Coronary artery (tissue), 2 donors: ENCODE results near the gene TUNAR.

Experiments
- DNase-seq: peaks from one replicate; pipeline ENCODE4 v3.0.0-alpha.2; 2017; ENCODE audit warnings: low spot score
- H3K27ac ChIP-seq, 2 donors: fragments of 200-600 bp; sonication (generic); one replicate each; pipeline ENCODE4 v1.5.1; 2016 to 2019
- H3K4me3 ChIP-seq: fragments of 200-600 bp; sonication (generic); 2 replicates; pipeline ENCODE4 v1.5.1; 2016; ENCODE audit warnings: mild to moderate bottlenecking, moderate library complexity
- TF ChIP-seq, protein P1 (sequence below): fragments of 200-600 bp; sonication (generic); IDR thresholded peaks from one replicate; pipeline ENCODE4 v1.5.1; 2019; ENCODE audit warnings: antibody characterized with exemption

Gene TUNAR

DNA sequence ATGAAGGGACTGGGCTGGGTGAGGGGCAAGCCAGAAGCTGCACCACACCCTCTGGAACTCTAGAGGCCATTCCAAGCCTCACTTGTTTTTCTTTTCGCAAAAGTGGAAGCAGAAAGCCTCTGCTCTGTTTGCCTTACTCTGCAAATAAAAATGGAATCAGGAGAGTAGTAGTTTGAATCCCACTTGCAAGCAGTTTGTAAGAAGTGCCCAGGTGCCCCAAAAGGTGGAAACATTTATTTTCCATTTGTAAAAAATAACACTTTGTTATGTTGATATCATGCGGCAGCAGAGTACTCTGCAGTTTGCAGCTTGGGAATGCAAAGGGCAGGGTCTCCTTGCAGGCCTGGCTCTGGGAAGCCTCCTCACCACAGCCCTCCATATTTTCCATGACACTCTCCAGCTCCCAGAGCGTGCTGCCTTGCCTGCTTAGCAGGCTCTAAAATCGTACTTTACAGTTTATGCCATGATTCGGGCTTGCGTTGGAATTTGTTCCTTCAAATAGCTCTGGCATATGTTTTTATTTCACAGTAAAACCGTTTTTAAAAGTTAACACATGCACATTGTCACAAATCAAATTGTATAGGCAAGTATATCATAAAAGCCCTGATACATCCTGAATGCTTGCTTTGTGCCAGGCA lies 20.0 kb downstream of the TUNAR start:
- Histone ChIP-seq H3K4me3 (no peak overlapping the region), H3K27ac (no peak overlapping the region)
- DNase-seq, result no peak
- TF ChIP-seq, protein P1, sequence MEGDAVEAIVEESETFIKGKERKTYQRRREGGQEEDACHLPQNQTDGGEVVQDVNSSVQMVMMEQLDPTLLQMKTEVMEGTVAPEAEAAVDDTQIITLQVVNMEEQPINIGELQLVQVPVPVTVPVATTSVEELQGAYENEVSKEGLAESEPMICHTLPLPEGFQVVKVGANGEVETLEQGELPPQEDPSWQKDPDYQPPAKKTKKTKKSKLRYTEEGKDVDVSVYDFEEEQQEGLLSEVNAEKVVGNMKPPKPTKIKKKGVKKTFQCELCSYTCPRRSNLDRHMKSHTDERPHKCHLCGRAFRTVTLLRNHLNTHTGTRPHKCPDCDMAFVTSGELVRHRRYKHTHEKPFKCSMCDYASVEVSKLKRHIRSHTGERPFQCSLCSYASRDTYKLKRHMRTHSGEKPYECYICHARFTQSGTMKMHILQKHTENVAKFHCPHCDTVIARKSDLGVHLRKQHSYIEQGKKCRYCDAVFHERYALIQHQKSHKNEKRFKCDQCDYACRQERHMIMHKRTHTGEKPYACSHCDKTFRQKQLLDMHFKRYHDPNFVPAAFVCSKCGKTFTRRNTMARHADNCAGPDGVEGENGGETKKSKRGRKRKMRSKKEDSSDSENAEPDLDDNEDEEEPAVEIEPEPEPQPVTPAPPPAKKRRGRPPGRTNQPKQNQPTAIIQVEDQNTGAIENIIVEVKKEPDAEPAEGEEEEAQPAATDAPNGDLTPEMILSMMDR, result no peak

DNA sequence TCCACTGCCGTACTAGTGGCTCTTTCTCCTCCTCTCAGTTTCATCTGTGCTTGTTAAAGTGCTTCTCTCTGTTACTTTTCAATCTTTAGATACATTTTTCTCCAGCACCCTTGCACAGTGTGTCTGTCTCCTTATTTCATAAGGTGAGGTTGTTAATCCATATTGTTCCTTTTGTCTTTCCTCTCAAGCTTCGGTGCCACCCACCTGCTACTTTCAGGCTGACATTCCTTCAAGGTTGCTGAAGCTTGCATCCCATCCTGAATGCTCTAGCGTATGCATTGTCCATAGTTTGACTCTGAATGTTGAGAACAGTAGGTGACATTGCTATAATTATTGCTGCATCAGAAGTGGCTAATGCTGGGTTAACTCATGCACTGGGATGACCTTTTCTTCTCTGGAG lies 20.6 kb downstream of the TUNAR start:
- Histone ChIP-seq H3K4me3 (no peak overlapping the region), H3K27ac (no peak overlapping the region)
- TF ChIP-seq, protein P1, result no peak
- no peak for DNase-seq

DNA sequence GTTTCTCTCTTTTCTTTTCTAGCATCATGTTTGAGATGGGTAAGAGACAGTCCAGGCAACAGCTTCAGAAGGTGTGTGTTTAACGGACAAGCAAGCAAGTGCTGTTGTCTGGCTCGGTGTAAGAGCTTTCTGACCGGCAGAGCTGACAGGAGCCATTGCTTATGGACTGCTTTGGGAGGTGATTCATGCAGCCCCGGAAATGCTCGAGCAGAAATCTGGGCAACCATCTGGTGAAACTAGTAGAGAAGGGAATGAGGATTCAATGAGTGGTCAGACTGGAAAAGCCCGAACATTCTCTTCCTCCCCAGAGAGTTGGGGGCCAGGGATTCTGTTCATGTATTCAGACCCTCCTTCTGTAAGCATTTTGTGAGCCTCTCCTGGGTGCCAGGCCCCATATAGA lies 24.4 kb downstream of the TUNAR start:
- Histone ChIP-seq H3K4me3 (no peak overlapping the region), H3K27ac (no peak overlapping the region)
- DNase-seq, result no peak
- TF ChIP-seq, protein P1, result no peak

DNA sequence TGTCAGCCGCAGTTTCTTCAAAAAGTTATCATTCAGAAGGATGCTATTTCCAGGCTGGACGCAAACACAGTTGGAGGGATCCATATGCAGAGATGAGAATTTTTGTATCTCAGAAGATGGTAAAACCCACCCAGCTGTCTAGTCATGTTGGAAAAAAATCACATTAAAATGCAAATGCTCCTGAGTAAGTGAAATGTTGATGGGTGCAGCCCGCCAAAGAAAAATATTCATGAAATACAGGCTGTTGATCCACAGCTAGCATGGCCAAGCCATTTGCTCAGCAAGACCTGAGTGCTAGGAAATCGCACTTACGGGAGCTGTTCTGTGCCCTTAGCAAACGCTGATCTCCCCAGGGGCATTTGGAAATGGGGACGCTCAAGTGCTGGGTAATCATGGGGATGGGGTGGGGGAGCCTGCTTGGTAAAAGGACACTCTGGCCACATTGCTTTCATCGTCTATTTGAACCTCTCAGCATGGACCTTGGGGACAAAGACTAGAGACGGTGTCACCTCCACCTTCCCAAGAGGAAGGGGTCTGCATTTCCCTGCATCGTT lies 25.7 kb downstream of the TUNAR start:
- DNase-seq, result no peak
- H3K4me3 ChIP-seq, result no peak overlapping the region
- TF ChIP-seq, protein P1, result no peak
- H3K27ac ChIP-seq, result no peak overlapping the region

DNA sequence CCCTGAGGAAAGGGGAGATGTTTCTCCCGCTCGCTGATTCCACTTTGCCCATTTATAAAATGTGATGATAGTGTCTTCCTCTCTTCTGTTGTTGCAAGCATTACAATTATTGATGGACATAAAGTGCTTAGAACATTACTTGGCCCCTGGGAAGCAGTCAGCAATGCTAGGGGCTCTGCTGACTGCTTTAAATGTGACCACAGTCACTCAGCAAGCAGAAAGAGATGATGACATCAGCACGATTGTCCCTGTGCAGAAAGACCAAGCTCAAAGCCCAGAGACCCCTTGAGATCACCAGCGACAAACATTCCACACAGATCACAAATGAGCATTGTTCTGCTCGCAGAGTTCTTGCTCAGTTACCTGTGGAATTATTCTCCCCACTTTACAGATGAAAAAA lies 26.5 kb downstream of the TUNAR start:
- H3K27ac ChIP-seq, result no peak overlapping the region

DNA sequence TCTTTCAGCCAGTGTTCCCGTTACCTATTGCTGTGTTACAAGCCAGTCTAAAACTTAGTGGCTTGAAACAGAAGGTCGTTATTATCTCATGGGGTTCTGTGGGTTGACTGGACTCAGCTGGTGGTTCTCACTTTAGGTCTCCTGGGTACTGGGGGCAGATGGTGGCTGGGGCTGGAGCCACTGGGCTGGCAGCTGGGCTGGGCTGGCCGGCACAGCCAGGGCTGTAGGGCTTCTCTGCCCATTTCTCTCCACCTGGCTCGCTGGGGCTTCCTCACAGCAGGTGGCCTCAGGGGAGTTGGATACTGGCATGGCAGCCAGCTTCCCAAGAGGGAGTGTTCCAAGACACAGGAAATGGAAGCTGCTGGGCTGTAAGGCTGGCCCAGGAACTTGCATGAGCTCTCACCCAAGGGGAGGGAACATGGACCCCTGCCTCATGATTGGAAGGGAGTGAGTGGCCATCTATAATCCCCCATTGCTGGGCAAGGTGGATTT lies 27.0 kb downstream of the TUNAR start:
- no peak overlapping the region for H3K27ac ChIP-seq
- H3K4me3 ChIP-seq, result no peak overlapping the region
- DNase-seq, result no peak
- TF ChIP-seq, protein P1, result no peak

More for the DNA sequence above, 26.5 kb downstream of the TUNAR start:
- no peak overlapping the region for H3K4me3 ChIP-seq
- TF ChIP-seq, protein P1, result no peak
- DNase-seq, result no peak

DNA sequence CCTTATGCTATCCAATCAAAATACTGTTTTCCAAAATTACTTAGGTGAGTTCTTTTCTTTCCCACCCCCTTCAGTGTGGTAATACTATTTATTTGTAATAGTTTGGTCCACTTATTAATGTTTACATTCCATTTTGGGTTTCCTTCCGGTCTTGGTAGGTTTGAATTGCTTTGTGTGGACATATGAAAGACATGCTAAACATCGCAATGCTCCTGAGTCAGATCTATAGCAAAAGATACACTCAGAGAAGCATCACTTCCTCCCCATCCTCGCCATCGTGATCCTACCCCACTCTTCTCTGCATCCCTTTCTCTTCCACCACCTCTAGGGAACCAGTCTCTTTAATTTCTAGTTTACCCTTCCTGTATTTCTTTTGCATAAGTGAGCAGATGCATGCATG lies 30.0 kb downstream of the TUNAR start:
- no peak for DNase-seq
- TF ChIP-seq, protein P1, result no peak
- Histone ChIP-seq H3K27ac (no peak overlapping the region), H3K4me3 (no peak overlapping the region)
